HepG2 (cell line): Measurements from ENCODE around the gene SMCO4. TPM values are rescaled to one million over a fixed set of nuclear protein-coding genes. Genes with fewer than 3 reads are reported as not detected.
A peak's percentile ranks its signal among the peaks of the same experiment; 100 is the strongest.

ENCODE experiments used
- ARID4A ChIP-seq: sonication (generic); formaldehyde crosslinking; IDR thresholded peaks from 2 replicates; pipeline ENCODE4 v1.5.0; 2020; ENCODE audit warnings: mild to moderate bottlenecking, missing genetic modification reagents, borderline replicate concordance
- DR1 ChIP-seq: sonication (generic); formaldehyde crosslinking; IDR thresholded peaks from 2 replicates; pipeline ENCODE4 v1.8.0; 2021; ENCODE audit warnings: mild to moderate bottlenecking, missing genetic modification reagents, inconsistent platforms
- LBX2 ChIP-seq: sonication (generic); formaldehyde crosslinking; IDR thresholded peaks from 2 replicates; pipeline ENCODE4 v1.5.0; 2020; ENCODE audit warnings: missing genetic modification reagents, mild to moderate bottlenecking, borderline replicate concordance
- MLX ChIP-seq: IDR thresholded peaks from 2 replicates; pipeline ENCODE4 v1.6.1; 2016
- REST ChIP-seq, 2 experiments: IDR thresholded peaks; 2 replicates each; pipeline ENCODE4 v1.6.1; 2011 to 2012; ENCODE audit warnings: low read length in 2 of 2, borderline replicate concordance in 1 of 2, low read depth in 1 of 2, mild to moderate bottlenecking in 1 of 2, moderate library complexity in 1 of 2
- SOX6 ChIP-seq, 2 experiments: fragments of 450-650 bp in 1 of 2; sonication (generic) in 1 of 2; formaldehyde crosslinking in 1 of 2; IDR thresholded peaks; 2 replicates each; pipeline versions ENCODE4 v1.4.0 to v1.6.1; 2017 to 2020; ENCODE audit warnings: antibody characterized with exemption in 1 of 2, mild to moderate bottlenecking in 1 of 2, missing genetic modification reagents in 1 of 2
- TRIM22 ChIP-seq: fragments of 450-650 bp; IDR thresholded peaks from 2 replicates; pipeline ENCODE4 v1.6.1; 2017
- ZBTB33 ChIP-seq: sonication (generic); formaldehyde crosslinking; IDR thresholded peaks from 2 replicates; pipeline ENCODE4 v1.4.0; 2020; ENCODE audit warnings: missing genetic modification reagents
- ZFP36L2 ChIP-seq: sonication (generic); formaldehyde crosslinking; IDR thresholded peaks from 2 replicates; pipeline ENCODE4 v1.4.0; 2020; ENCODE audit warnings: missing genetic modification reagents
- ZNF264 ChIP-seq: sonication (generic); formaldehyde crosslinking; IDR thresholded peaks from 2 replicates; pipeline ENCODE4 v1.4.0; 2020; ENCODE audit warnings: missing genetic modification reagents
- ZNF550 ChIP-seq: sonication (generic); formaldehyde crosslinking; IDR thresholded peaks from 2 replicates; pipeline ENCODE4 v1.4.0; 2020; ENCODE audit warnings: mild to moderate bottlenecking, missing genetic modification reagents, borderline replicate concordance
- ZNF574 ChIP-seq: sonication (generic); formaldehyde crosslinking; IDR thresholded peaks from 2 replicates; pipeline ENCODE4 v1.4.0; 2020; ENCODE audit warnings: missing genetic modification reagents
- polyA plus RNA-seq, 8 experiments: library from polyadenylated mRNA; depleted of rRNA in 3 of 8; stranded (reverse) in 7 of 8; unstranded in 1 of 8; fragments of >200 nt; fragmentation: Illumina TruSeq in 4 of 8; extraction: Trizol in 4 of 8; gene quantifications; 2 replicates each; pipeline versions ENCODE4 v1.2.1 to v1.2.3, GENCODE V29; 2011 to 2016; ENCODE audit warnings: low read depth in 4 of 8, missing spikeins in 1 of 8, mixed read lengths in 1 of 8; ENCODE audit not compliant: insufficient read depth in 1 of 8
- total RNA-seq, 5 experiments: library from RNA; depleted of rRNA; stranded (reverse); fragments of >200 nt; fragmentation: Illumina TruSeq; extraction: Trizol; gene quantifications; 2 replicates each; pipeline ENCODE4 v1.2.3, GENCODE V29; 2016; ENCODE audit warnings: low read depth in 1 of 5

SMCO4 gene
- total and polyA plus RNA-seq, 2 of the 13 experiments (the other 11 are each of a cell fraction or from before 2014, with no cell fraction given) = 10.6 to 28.5 TPM

- no peak for TF ChIP-seq TRIM22
- no peak for TF ChIP-seq SOX6 (IDR thresholded peaks at IDR 0.05)
- peak; percentile 98 for TF ChIP-seq SOX6 (CRISPR knock-in tag; IDR thresholded peaks at IDR 0.05)
- TF ChIP-seq ZFP36L2 (CRISPR knock-in tag) = no peak
- TF ChIP-seq DR1 = no peak
- TF ChIP-seq LBX2 = no peak
- TF ChIP-seq ZBTB33 (CRISPR knock-in tag) = peak; percentile 67
- peak in 1 of 2 experiments; percentile 51; a peak in 1 of 4 replicates for TF ChIP-seq REST (IDR thresholded peaks at IDR 0.05; ENCODE audit: borderline replicate concordance in 1 of 2, low read depth in 1 of 2, low read length in 2 of 2)
- peak; percentile 92 for TF ChIP-seq MLX (CRISPR knock-in tag)
- TF ChIP-seq ZNF574 (CRISPR knock-in tag) = peak; percentile 86
- no peak for TF ChIP-seq ZNF550 (CRISPR knock-in tag)
- peak; percentile 89 for TF ChIP-seq ZNF264 (CRISPR knock-in tag)
- TF ChIP-seq ARID4A (CRISPR knock-in tag) = peak; percentile 78; the same call in 1 of the 2 replicates
Measured at GRCh38 chr11:93487032-93487483, 56.1 kb downstream of the SMCO4 start (continued).
